ENCODE measurements around the gene COL19A1. TPM values are rescaled to one million over a fixed set of nuclear protein-coding genes. Genes with fewer than 3 reads are reported as not detected.

The COL19A1 gene
- total RNA-seq, 4 donors from 2014 or later = 0.35 to 5.0 (median 0.62) TPM

GRCh38 chr6:69936674-69937363, 70.5 kb downstream of the COL19A1 start:
- H3K9me3 ChIP-seq = no peaks in the 10 kb centered on the region
- no peaks in the 10 kb centered on the region for H3K4me1 ChIP-seq
- H3K27me3 ChIP-seq = no peaks in the 10 kb centered on the region
- no peaks in the 10 kb centered on the region for H3K36me3 ChIP-seq
- no peak for DNase-seq
- no peak overlapping the region for H3K4me3 ChIP-seq
- no peak overlapping the region for H3K27ac ChIP-seq
- TF ChIP-seq CTCF (IDR thresholded peaks at IDR 0.05) (no peak), POLR2A (IDR thresholded peaks at IDR 0.05) (no peak)

GRCh38 chr6:69937402-69938136, 71.2 kb downstream of the COL19A1 start:
- Histone ChIP-seq H3K27me3 (no peaks in the 10 kb centered on the region), H3K27ac (no peak overlapping the region), H3K4me1 (no peaks in the 10 kb centered on the region), H3K9me3 (no peaks in the 10 kb centered on the region), H3K36me3 (no peaks in the 10 kb centered on the region), H3K4me3 (no peak overlapping the region)
- no peak for DNase-seq
- TF ChIP-seq POLR2A (IDR thresholded peaks at IDR 0.05) (no peak), CTCF (IDR thresholded peaks at IDR 0.05) (no peak)

DNA sequence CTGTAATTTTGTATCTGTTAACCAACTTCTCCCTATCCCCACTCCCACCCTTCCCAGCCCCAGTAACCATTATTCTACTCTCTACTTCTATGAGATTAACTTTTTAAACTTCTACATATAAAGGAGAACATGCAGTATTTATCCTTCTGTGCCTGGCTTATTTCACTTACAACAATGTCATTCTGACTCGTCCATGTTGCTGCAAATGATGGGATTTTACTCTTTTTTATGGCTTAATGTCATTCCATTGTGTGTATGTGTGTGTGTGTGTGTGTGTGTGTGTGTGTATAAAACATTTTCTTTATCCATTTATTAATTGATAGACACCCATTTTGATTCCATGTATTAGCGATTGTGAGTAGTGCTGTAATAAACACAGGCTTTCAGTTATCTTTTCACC, 76.1 kb downstream of the COL19A1 start:
- no peak for DNase-seq
- Histone ChIP-seq H3K4me3 (no peak overlapping the region), H3K36me3 (no peaks in the 10 kb centered on the region), H3K27me3 (no peaks in the 10 kb centered on the region), H3K4me1 (no peaks in the 10 kb centered on the region), H3K9me3 (no peaks in the 10 kb centered on the region), H3K27ac (no peak overlapping the region)
- TF ChIP-seq CTCF (IDR thresholded peaks at IDR 0.05) = no peak
- no peak for TF ChIP-seq POLR2A (IDR thresholded peaks at IDR 0.05)

DNA sequence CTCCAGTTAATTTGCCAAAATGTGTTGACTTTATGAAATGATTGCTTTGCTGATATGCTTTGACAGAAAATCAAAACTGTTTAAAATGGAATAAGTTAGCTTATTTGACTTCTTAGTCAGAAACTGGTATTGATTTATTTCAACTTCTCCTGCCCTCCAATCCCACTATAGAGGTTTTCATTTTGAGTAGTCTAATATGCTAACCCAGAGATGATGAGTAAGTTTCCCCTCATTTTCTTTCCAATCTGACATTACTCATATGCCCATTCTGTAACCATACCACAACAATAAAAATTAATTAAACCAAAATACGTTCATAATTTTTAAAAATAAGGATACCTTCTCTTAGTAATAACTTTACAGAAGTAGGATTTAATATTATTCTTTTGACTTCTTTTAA, 78.8 kb downstream of the COL19A1 start:
- H3K4me3 ChIP-seq = no peak overlapping the region
- DNase-seq = no peak
- H3K27me3 ChIP-seq = no peaks in the 10 kb centered on the region
- no peaks in the 10 kb centered on the region for H3K9me3 ChIP-seq
- no peak overlapping the region for H3K27ac ChIP-seq
- H3K36me3 ChIP-seq = no peaks in the 10 kb centered on the region
- TF ChIP-seq POLR2A (IDR thresholded peaks at IDR 0.05) (no peak), CTCF (IDR thresholded peaks at IDR 0.05) (no peak)
- H3K4me1 ChIP-seq = no peaks in the 10 kb centered on the region

DNA sequence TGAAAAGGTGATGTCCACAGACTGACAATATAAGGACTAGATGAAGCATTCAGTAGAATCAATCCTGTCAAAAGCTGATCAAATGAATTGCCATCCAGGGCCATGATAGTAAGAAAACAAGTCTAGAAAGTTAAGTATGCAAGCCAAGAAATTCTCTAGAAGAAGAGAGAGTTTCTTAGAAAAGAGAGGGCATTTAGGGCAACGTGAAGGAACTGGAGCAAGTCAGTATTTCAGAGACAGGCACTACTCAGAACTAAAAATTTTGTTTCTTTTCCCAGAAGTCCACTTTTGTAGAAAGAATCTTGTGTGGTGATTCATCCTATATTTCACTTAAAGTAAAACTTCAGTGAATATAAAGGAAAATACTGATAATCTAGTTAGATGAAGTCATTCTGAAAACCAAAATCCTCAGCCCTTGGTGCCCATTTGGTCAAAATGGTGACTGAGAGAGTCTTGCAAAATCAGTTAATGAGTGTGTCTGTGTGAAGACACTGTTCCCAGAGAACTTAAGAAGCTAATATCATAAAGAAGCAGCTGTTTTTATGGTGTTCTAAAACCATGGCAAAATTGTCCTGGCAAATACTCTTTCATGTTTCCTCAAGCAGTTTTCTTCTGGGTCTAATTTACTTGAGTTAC, 82.2 kb downstream of the COL19A1 start:
- Histone ChIP-seq H3K27ac (no peak overlapping the region), H3K4me3 (no peak overlapping the region), H3K36me3 (no peaks in the 10 kb centered on the region), H3K27me3 (no peaks in the 10 kb centered on the region), H3K4me1 (no peaks in the 10 kb centered on the region), H3K9me3 (no peaks in the 10 kb centered on the region)
- DNase-seq = no peak
- TF ChIP-seq CTCF (IDR thresholded peaks at IDR 0.05) (no peak), POLR2A (IDR thresholded peaks at IDR 0.05) (no peak)
